Peyer's patch (tissue), 4 donors: Measurements from ENCODE around the gene ZBTB16.

ENCODE experiments used
- POLR2A ChIP-seq, 2 donors: fragments of 450-650 bp; IDR thresholded peaks; one replicate each; pipeline ENCODE4 v1.5.1; 2017; ENCODE audit warnings: antibody characterized with exemption in 2 of 2, mild to moderate bottlenecking in 2 of 2, moderate library complexity in 2 of 2
- TF ChIP-seq, protein P1 (sequence below), 6 experiments: fragments of 450-650 bp in 4 of 6; fragments of 200-600 bp in 2 of 6; sonication (generic) in 1 of 6; IDR thresholded peaks; one replicate each; pipeline ENCODE4 v1.5.1; 2017 to 2019; ENCODE audit warnings: antibody characterized with exemption in 6 of 6, mild to moderate bottlenecking in 3 of 6, moderate library complexity in 1 of 6

DNA sequence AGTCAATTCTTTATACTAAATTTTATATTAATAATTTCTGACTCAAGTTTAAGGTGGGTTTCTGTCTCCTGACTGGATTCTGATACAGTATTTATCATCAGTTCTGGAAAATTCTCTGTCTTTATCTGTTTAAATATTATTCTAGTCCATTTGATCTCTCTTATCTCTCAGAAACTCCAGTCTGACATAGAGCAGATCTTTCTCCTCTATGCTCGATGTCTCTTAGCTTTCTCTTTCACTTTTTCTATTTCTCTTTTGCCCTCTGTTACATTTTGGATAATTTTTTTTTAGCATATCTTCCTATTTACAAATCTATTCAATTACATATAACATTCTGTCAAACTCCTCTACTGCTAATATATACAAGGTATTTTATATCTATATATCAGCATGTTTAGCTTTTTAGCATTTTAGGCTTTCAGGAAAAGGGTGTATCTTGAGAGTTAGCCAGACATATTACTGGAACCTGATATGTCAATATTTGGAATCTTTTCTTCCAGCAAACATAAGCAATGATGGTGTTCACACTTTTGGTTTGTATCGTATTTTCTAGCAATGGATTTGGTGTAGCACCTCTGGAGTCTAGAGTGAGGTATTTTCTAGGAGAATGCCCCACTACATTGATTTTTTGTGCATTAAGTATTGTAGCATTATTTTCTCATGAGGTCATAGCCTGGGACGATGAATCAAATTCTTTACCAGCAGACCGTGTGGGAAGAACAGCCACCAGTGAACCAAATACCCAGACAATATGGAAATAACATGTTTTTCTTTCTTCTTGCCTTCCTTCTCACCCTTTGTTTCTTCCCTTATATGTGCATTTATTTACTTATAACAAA lies 232.6 kb downstream of the ZBTB16 start:
- TF ChIP-seq, protein P1, sequence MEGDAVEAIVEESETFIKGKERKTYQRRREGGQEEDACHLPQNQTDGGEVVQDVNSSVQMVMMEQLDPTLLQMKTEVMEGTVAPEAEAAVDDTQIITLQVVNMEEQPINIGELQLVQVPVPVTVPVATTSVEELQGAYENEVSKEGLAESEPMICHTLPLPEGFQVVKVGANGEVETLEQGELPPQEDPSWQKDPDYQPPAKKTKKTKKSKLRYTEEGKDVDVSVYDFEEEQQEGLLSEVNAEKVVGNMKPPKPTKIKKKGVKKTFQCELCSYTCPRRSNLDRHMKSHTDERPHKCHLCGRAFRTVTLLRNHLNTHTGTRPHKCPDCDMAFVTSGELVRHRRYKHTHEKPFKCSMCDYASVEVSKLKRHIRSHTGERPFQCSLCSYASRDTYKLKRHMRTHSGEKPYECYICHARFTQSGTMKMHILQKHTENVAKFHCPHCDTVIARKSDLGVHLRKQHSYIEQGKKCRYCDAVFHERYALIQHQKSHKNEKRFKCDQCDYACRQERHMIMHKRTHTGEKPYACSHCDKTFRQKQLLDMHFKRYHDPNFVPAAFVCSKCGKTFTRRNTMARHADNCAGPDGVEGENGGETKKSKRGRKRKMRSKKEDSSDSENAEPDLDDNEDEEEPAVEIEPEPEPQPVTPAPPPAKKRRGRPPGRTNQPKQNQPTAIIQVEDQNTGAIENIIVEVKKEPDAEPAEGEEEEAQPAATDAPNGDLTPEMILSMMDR (IDR thresholded peaks at IDR 0.05), result no peak
- no peak for TF ChIP-seq POLR2A (IDR thresholded peaks at IDR 0.05)
